ENCODE measurements around the gene EMB.
"Not testable (repeated sequence)": the region's sequence is repeated elsewhere in the genome, so short reads cannot be mapped to it uniquely, and the experiment has no call there.

EMB gene

DNA sequence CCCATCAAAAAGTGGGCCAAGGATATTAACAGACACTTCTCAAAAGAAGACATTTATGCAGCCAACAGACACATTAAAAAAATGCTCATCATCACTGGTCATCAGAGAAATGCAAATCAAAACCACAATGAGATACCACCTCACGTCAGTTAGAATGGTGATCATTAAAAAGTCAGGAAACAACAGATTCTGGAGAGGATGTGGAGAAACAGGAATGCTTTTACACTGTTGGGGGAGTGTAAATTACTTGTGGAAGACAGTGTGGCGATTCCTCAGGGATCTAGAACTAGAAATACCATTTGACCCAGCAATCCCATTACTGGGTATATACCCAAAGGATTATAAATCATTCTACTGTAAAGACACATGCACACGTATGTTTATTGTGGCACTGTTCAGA is 48.8 kb downstream of the EMB start:
- H3K9ac ChIP-seq (ENCODE audit: low read depth, low read length, poor library complexity, severe bottlenecking); H3K79me2 ChIP-seq (ENCODE audit: insufficient read depth, low read length); H4K20me1 ChIP-seq (ENCODE audit: insufficient read depth, low read length, poor library complexity, severe bottlenecking); H3K36me3 ChIP-seq (ENCODE audit: insufficient read depth, low read length); H3F3A ChIP-seq (ENCODE audit: low read depth); H3K9me2 ChIP-seq (replicated peaks; ENCODE audit: low read depth, low read length); H2AFZ ChIP-seq (ENCODE audit: low read length); H3K27me3 ChIP-seq (ENCODE audit: insufficient read depth, low read length, poor library complexity, severe bottlenecking); H3K4me1 ChIP-seq (ENCODE audit: insufficient read depth, low read length, poor library complexity, severe bottlenecking); H3K9me3 ChIP-seq (ENCODE audit: insufficient read depth, low read depth, low read length); H3K4me3 ChIP-seq (ENCODE audit: low read length, poor library complexity, severe bottlenecking); H3K4me2 ChIP-seq (ENCODE audit: low read depth, low read length, poor library complexity, severe bottlenecking): not testable (repeated sequence)

DNA sequence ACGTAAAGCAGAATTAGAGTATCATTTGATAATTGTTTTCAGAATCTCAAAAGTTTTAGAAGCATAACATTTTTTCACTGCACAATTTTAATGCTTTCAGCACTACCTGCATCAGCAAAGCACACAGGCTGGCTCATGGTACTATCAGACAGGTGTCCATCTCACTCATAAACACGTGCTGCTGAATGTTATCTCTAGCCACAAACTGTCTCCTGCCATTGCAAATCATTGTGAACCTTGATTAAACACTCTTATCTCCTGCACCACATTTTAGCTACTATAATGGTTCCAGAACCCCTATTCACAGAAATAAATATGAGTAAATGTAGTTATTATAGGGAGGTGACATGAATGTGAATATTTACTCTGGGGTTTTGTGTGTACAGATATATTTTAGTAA is 56.7 kb downstream of the EMB start:
- not testable (repeated sequence) for H3K9me2 ChIP-seq (replicated peaks; ENCODE audit: low read depth, low read length); H3K79me2 ChIP-seq (ENCODE audit: insufficient read depth, low read length); H3F3A ChIP-seq (ENCODE audit: low read depth); H3K9me3 ChIP-seq (ENCODE audit: insufficient read depth, low read depth, low read length); H3K27me3 ChIP-seq (ENCODE audit: insufficient read depth, low read length, poor library complexity, severe bottlenecking); H3K4me3 ChIP-seq (ENCODE audit: low read length, poor library complexity, severe bottlenecking); H2AFZ ChIP-seq (ENCODE audit: low read length); H4K20me1 ChIP-seq (ENCODE audit: insufficient read depth, low read length, poor library complexity, severe bottlenecking); H3K9ac ChIP-seq (ENCODE audit: low read depth, low read length, poor library complexity, severe bottlenecking)
- H3K4me1 ChIP-seq (ENCODE audit: insufficient read depth, low read length, poor library complexity, severe bottlenecking) = peaks cover 23% of the 10 kb centered on the region
- peaks cover 11% of the 10 kb centered on the region; the same call in 1 of the 2 replicates for H3K36me3 ChIP-seq (ENCODE audit: insufficient read depth, low read length)
- H3K4me2 ChIP-seq (ENCODE audit: low read depth, low read length, poor library complexity, severe bottlenecking) = peak overlapping the region; percentile 52

DNA sequence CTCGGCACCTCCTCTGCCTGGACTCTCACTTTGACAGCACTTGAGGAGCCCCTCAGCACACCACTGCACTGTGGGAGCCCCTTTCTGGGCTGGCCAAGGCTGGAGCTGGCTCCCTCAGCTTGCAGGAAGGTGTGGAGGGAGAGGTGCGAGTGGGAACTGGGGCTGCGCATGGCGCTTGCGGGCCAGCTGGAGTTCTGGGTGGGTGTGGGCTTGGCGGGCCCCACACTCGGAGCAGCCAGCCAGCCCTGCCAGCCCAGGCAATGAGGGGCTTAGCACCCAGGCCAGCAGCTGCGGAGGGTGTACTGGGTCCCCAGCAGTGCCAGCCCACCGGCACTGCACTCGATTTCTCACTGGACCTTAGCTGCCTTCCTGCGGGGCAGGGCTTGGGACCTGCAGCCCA is 64.4 kb downstream of the EMB start:
- H3K9ac ChIP-seq (ENCODE audit: low read depth, low read length, poor library complexity, severe bottlenecking); H4K20me1 ChIP-seq (ENCODE audit: insufficient read depth, low read length, poor library complexity, severe bottlenecking); H2AFZ ChIP-seq (ENCODE audit: low read length); H3K79me2 ChIP-seq (ENCODE audit: insufficient read depth, low read length); H3K36me3 ChIP-seq (ENCODE audit: insufficient read depth, low read length); H3K4me3 ChIP-seq (ENCODE audit: low read length, poor library complexity, severe bottlenecking); H3K9me2 ChIP-seq (replicated peaks; ENCODE audit: low read depth, low read length); H3F3A ChIP-seq (ENCODE audit: low read depth); H3K9me3 ChIP-seq (ENCODE audit: insufficient read depth, low read depth, low read length); H3K4me2 ChIP-seq (ENCODE audit: low read depth, low read length, poor library complexity, severe bottlenecking); H3K27me3 ChIP-seq (ENCODE audit: insufficient read depth, low read length, poor library complexity, severe bottlenecking); H3K4me1 ChIP-seq (ENCODE audit: insufficient read depth, low read length, poor library complexity, severe bottlenecking): not testable (repeated sequence)

DNA sequence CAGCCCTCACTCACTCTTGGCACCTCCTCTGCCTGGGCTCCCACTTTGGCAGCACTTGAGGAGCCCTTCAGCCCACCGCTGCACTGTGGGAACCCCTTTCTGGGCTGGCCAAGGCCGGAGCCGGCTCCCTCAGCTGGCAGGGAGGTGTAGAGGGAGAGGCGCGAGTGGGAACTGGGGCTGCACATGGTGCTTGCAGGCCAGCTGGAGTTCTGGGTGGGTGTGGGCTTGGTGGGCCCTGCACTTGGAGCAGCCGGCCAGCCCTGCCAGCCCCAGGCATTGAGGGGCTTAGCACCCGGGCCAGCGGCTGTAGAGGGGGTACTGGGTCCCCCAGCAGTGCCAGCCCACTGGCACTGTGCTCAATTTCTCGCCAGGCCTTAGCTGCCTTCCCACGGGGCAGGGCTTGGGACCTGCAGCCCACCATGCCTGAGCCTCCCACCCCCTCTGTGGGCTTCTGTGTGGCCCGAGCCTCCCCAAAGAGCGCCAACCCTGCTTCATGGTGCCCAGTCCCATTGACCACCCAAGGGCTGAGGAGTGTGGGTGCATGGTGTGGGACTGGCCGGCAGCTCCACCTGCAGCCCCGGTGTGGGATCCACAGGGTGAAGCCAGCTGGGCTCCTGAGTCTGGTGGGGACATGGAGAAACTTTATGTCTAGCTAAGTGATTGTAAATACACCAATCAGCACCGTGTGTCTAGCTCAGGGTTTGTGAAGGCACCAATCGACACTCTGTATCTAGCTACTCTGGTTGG is 71.6 kb downstream of the EMB start:
- H3K4me2 ChIP-seq (ENCODE audit: low read depth, low read length, poor library complexity, severe bottlenecking); H4K20me1 ChIP-seq (ENCODE audit: insufficient read depth, low read length, poor library complexity, severe bottlenecking); H3K27me3 ChIP-seq (ENCODE audit: insufficient read depth, low read length, poor library complexity, severe bottlenecking); H3K9me2 ChIP-seq (replicated peaks; ENCODE audit: low read depth, low read length); H3K4me1 ChIP-seq (ENCODE audit: insufficient read depth, low read length, poor library complexity, severe bottlenecking); H3K36me3 ChIP-seq (ENCODE audit: insufficient read depth, low read length); H3K79me2 ChIP-seq (ENCODE audit: insufficient read depth, low read length); H2AFZ ChIP-seq (ENCODE audit: low read length); H3K9ac ChIP-seq (ENCODE audit: low read depth, low read length, poor library complexity, severe bottlenecking); H3K9me3 ChIP-seq (ENCODE audit: insufficient read depth, low read depth, low read length); H3K4me3 ChIP-seq (ENCODE audit: low read length, poor library complexity, severe bottlenecking); H3F3A ChIP-seq (ENCODE audit: low read depth): not testable (repeated sequence)

DNA sequence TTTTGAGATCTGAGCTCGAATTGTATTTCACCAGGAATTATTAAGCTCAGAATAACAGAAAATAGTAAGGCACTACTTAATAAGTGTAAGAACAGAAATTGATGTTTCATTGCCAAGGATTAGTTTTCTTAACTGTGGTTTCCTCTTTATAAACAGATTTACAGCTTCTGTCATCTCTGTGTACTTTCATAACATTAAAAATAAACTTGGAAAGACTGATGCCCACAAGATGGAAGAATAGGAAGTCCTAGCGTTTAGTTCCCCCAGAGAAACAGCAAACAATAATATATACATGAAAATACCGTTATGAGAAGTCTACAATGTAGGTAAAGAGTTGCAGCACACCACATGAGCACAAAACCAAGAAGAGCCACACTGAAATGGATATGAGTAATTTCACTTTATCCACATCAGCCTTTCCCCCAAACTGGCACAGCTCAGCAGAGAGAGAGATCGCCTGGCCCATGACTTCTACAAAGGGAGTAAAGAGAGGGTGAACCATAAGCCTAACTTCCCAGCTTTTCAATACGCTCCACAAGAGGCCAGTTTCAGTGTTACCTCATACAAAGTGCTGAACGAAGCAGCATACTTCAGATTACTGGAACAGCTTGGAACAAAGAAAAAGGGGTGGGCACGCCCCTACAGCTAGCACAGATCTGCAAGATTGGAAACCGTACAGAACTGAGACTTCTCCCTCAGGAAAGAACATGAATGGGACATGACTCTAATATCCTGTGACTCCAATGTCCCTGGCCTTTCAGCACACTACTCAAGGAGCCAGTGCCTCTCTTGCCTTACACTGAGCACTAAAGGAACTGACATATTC is 75.4 kb downstream of the EMB start:
- Histone ChIP-seq H3K4me2 (ENCODE audit: low read depth, low read length, poor library complexity, severe bottlenecking) (no peak overlapping the region), H2AFZ (ENCODE audit: low read length) (no peak overlapping the region), H3K4me3 (ENCODE audit: low read length, poor library complexity, severe bottlenecking) (no peak overlapping the region), H3F3A (ENCODE audit: low read depth) (no peaks in the 10 kb centered on the region), H3K4me1 (ENCODE audit: insufficient read depth, low read length, poor library complexity, severe bottlenecking) (peaks cover 4% of the 10 kb centered on the region), H3K79me2 (ENCODE audit: insufficient read depth, low read length) (no peaks in the 10 kb centered on the region), H3K9me2 (replicated peaks; ENCODE audit: low read depth, low read length) (no peaks in the 10 kb centered on the region), H3K36me3 (ENCODE audit: insufficient read depth, low read length) (no peaks in the 10 kb centered on the region), H3K9ac (ENCODE audit: low read depth, low read length, poor library complexity, severe bottlenecking) (no peak overlapping the region), H3K9me3 (ENCODE audit: insufficient read depth, low read depth, low read length) (no peaks in the 10 kb centered on the region), H4K20me1 (ENCODE audit: insufficient read depth, low read length, poor library complexity, severe bottlenecking) (no peaks in the 10 kb centered on the region), H3K27me3 (ENCODE audit: insufficient read depth, low read length, poor library complexity, severe bottlenecking) (no peaks in the 10 kb centered on the region)
- TF ChIP-seq EZH2phosphoT487 (IDR thresholded peaks at IDR 0.05; ENCODE audit: borderline replicate concordance) = no peak
- TF ChIP-seq, protein P1, sequence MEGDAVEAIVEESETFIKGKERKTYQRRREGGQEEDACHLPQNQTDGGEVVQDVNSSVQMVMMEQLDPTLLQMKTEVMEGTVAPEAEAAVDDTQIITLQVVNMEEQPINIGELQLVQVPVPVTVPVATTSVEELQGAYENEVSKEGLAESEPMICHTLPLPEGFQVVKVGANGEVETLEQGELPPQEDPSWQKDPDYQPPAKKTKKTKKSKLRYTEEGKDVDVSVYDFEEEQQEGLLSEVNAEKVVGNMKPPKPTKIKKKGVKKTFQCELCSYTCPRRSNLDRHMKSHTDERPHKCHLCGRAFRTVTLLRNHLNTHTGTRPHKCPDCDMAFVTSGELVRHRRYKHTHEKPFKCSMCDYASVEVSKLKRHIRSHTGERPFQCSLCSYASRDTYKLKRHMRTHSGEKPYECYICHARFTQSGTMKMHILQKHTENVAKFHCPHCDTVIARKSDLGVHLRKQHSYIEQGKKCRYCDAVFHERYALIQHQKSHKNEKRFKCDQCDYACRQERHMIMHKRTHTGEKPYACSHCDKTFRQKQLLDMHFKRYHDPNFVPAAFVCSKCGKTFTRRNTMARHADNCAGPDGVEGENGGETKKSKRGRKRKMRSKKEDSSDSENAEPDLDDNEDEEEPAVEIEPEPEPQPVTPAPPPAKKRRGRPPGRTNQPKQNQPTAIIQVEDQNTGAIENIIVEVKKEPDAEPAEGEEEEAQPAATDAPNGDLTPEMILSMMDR (conservative IDR thresholded peaks at IDR 0.05; ENCODE audit: low read length) = no peak

DNA sequence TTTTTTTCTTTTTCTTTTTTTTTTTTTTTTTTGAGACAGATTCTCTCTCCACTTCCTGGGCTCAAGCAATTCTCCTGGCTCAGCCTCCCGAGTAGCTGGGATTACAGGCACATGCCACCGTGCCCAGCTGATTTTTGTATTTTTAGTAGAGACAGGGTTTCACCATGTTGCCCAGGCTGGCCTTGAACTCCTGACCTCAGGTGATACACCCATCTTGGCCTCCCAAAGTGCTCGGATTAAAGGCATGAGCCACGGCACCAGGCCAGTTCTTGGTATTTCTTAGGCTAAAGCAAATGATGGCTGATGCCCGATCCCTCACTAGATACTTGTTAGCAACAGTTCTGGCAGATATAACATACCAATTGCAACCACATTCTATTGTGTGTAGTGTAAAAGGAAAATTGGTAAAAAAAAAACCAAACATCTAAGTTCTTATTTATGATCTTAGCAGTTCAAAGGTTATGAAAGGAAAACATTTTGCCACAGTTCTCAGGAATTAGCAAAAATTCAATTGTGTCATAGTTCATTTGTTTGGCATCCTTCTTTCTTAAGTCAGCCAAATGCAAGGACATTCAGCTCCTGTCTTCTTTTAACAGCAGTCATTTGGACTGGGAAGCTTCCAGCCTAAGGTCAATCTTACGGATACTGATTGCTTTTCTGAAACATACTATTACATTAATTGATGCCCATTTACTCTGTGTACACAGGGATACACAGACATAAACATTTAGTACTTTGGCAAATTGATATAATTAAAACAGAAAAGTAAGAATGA is 76.4 kb downstream of the EMB start:
- H3K4me2 ChIP-seq (ENCODE audit: low read depth, low read length, poor library complexity, severe bottlenecking); H3K27me3 ChIP-seq (ENCODE audit: insufficient read depth, low read length, poor library complexity, severe bottlenecking); H3K79me2 ChIP-seq (ENCODE audit: insufficient read depth, low read length); H3K9me3 ChIP-seq (ENCODE audit: insufficient read depth, low read depth, low read length); H3K9ac ChIP-seq (ENCODE audit: low read depth, low read length, poor library complexity, severe bottlenecking); H2AFZ ChIP-seq (ENCODE audit: low read length); H4K20me1 ChIP-seq (ENCODE audit: insufficient read depth, low read length, poor library complexity, severe bottlenecking); H3K4me3 ChIP-seq (ENCODE audit: low read length, poor library complexity, severe bottlenecking); H3K36me3 ChIP-seq (ENCODE audit: insufficient read depth, low read length); H3F3A ChIP-seq (ENCODE audit: low read depth); H3K4me1 ChIP-seq (ENCODE audit: insufficient read depth, low read length, poor library complexity, severe bottlenecking); H3K9me2 ChIP-seq (replicated peaks; ENCODE audit: low read depth, low read length): not testable (repeated sequence)

Data from Loucy (cell line).